HG02884 (cell line): ENCODE measurements around the gene PIK3R4.

Experiments
- ATAC-seq: cut with Tn5 transposase; IDR thresholded peaks from one replicate; pipeline ENCODE4 v1.9.1; 2021; ENCODE audit warnings: mild to moderate bottlenecking, moderate library complexity; ENCODE audit not compliant: unreplicated experiment

Gene PIK3R4

DNA sequence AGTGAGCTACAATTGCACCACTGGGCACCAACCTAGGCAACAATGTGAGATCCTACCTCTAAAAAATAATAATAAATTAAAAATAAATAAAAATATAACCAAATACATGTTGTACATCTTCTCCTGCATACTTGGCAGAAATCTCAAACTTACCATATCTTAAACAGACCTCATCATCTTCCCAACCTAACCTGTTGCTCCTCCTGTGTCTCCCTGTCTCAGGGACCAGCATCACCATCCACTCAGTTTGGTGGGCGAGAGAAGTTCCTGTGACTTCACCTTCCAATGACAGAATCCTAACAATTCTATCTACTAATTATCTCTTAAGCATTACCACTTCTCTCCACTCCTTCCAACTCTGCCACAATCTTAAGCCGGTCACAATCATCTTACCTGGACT is 3.3 kb downstream of the PIK3R4 start:
- no peak for ATAC-seq

DNA sequence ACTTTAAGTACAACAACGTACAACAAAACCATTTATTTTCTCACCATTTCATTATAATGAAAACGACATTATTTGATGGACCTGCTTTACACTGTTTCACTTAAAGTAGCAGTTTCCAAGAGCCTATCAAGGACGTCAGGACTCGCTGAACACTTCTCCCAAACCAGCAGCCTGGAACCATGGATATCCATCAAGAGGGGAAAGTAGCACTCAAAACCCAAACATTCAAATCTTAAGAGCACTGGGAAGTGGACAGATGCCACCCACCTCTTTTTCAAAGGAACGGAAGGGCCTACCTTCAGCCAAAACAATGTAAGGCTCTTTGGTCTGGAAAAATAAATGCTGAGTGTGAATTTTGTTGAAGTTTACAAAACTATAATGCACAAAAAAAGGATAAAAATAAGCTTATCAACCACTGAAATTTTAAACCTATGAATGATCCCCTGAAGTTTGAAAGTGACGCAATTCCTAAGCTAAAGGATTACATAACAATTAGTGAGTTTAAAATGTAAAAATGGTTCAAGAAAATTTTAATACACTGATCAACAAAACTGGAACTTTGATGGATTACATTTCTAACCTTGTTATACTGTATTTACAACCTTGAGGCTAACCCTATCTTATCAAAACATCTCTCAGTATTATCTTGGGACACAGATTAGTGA is 4.6 kb downstream of the PIK3R4 start:
- ATAC-seq, result no peak

DNA sequence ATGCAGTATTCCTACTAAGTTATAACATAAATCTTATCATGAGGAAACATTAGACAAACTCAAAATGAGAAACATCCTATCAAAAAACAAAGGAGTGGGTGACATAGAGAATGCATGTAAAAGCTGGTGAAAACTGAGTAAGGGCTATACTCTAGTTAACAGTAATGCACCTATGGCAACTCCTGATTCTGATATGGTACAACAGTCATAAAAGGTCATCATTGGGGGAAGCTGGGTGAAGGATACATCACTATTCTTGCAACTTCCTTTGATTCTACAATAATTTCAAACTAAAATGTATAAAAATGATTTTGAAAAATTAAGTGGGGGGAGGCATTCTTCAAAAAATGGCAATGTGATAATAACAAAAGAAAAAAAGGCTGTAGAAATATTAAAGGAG is 6.8 kb downstream of the PIK3R4 start:
- ATAC-seq, result no peak

DNA sequence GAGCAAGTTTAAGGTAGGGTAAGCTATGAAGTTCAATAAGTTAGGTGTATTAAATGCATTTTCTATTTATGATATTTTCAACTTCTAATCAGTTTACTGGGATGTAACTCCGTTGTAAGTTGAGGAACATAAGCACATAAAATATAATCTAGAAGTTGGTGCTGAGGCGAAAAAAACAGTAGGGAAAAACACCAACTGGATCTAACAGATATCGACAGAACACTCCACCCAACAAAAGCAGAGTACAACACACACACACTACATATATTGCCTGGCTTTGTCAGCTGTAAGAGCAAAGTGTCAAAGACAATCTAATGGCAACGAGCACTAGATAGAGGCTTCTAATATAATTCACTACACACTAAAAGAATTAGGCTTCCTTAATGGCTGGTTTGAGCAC is 8.4 kb downstream of the PIK3R4 start:
- no peak for ATAC-seq

DNA sequence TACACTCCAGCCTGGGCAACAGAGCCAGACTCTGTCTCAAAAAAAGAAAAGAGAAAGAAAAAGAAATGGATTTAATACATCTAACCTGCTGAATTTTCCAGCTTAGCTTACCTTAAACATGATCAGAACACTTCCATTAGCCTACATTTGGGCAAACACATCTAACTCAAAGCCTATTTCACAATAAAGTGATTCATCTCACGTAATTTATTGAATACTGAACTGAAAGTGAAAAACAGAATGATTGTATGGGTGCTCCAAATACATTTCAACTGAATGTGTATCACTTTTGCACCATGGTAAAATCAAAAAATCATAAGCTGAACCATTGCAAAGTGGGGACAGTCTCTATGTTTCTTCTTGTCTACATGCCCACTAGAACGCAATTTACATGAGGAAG is 9.0 kb downstream of the PIK3R4 start:
- no peak for ATAC-seq

DNA sequence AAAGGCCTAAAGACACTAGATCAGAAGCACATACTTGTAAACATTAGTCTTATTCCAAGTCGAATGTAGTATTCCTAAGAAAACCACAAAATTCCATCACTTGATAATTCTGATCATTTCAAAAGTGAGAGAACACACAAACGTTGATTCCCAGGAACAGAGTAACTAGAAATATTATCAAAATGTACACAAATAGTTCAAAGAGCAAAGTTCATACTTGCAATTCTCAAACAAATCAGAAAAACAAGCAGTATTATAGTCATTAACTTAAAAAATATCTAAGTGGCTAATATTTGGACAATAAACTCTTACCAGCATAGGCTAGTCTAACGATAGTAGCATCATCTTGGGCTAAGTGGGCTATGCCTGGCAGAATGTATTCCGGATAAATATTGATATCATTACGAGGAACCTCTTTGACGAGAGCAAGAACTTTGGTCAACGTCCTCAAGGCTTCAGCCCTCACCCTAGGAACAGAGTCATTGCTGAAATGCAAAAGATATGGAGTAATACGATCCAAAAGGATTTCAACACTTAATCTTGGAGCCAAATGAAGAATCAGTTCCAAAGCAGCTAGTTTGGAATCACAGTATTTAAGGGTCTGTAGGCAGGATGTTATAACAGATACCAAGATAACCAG is 13.3 kb downstream of the PIK3R4 start:
- no peak for ATAC-seq

DNA sequence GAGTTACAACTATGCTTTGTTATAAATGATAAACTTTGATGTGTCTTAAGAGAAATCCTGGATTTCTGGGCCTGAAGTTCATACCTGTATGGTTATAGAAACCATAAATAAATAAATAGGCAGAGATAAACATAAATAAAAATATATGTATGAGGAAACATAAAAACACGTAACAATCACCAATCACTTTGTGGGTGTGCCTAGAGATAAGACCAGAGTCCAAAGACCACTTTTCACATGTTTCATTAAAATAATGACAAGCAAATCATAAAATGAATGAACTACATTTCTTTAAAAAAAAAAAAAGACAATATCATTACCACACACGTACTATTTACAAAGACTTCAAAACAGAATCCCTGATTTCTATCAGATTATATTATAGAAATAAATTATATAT is 14.1 kb downstream of the PIK3R4 start:
- ATAC-seq, result no peak

DNA sequence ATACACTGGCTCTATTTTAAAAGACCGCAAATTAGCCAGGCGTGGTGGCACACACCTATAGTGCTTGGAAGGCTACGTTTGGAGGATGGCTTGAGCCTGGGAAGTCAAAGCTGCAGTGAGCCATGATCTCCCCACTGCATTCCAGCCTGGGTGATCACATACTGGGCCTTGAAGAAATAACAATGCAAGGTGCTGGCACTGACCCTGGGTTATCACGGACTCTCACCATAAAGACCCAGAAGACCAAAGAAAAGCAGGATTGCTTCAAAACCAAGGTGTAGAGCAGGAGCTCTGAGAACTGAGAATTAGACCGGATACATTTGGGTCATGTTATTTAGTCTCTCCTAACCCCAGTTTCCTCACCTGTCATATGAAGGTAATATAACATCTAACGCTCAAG is 14.8 kb downstream of the PIK3R4 start:
- no peak for ATAC-seq

DNA sequence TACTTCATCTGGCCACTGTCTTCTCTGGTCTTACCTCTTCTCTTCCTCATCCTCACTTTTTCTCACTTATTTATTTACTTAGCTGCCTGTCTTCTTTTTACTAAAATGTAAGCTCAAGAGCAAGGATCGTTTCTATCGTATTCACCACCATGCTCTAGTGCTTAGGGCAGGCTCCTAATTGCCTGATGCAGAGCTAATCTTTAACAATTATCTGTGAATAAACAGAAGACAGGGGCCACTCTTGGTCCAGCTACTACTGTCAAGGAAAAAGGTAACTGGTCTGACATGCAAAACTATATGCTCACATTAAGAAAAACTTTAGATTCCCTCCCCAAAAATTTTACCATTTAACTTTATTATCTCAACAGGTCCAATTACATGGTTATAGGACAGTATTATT is 17.5 kb downstream of the PIK3R4 start:
- no peak for ATAC-seq

DNA sequence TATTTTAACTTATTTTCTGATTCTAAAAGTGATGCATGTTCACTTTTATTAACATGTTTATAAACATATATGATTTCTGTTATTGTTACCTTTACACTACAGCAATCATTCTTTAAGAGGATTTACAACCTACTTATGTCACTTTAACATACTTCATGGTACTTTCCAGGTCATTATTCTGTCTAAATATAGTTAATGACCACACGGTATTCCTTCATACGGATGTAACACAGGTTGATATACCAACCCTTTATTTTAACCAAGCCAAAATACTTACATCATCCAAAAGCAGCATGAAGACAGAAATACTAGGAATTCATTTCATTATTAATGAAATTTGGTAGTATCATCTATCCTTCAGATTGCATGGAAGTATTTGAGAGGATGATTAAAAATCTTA is 18.6 kb downstream of the PIK3R4 start:
- no peak for ATAC-seq

DNA sequence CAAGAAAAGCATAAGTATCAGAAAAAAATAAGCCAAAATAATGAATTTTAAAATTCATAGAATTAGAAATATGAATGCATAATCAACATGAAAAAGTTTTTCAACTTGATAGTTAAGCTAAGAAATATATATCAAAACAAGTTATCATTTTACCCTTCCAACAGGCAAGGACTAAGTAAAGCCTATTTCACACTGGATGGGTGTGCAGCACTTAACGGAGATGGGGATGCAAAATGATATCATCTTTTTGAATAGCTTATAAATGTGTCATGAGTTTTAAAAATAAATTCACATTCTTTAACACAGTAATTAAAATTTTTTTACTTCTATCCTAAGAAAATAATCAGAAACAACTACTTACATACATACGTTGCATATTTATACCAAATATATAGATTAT is 20.9 kb downstream of the PIK3R4 start:
- ATAC-seq, result no peak

DNA sequence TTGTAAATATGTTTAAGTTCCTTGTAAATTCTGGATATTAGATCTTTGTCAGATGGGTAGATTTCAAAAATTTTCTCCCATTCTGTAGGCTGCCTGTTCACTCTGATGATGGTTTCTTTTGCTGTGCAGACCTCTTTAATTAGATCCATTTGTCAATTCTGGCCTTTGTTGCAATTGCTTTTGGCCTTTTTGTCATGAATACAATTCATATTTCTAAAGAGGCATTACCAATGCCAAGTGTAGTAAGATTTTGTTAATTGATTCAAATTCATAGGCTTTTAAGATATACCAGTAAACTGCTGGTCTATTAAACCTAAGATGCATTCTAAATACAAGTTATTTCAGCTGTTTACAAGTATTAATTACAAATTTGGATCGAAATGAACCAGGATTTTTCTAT is 31.0 kb downstream of the PIK3R4 start:
- no peak for ATAC-seq

DNA sequence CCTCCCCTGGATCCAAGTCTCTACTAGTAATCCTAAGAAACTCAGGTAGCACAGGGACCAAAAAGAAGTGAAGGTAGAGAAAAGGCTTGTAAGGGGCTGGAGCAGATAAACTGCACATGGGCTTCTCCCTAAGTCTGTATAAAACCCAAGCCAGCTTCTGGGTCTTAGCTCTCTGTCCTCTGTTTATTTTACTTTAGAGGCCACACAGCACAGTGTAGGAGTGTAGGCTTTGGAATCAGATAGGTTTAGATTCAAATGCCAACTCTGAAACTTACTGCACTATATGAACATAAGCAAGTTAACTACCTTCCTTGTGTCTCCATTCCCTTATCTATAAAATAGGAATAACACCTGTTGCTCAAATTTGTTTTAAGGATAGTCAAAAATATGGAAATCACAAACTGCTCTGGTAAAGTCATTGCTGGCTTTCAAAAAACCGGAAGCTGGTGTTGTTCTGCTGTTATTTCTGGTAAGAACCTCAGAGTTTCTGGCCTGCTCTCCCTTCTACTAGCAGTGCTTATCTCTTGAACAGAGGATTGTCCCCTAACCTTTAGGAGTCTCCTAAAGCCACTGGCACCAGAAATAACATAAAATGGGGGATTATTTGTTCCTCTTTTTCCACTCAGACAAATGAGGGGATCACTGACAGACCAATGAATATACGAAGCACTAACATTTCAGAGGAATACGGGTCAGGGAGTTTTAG is 33.8 kb downstream of the PIK3R4 start:
- ATAC-seq, result no peak

DNA sequence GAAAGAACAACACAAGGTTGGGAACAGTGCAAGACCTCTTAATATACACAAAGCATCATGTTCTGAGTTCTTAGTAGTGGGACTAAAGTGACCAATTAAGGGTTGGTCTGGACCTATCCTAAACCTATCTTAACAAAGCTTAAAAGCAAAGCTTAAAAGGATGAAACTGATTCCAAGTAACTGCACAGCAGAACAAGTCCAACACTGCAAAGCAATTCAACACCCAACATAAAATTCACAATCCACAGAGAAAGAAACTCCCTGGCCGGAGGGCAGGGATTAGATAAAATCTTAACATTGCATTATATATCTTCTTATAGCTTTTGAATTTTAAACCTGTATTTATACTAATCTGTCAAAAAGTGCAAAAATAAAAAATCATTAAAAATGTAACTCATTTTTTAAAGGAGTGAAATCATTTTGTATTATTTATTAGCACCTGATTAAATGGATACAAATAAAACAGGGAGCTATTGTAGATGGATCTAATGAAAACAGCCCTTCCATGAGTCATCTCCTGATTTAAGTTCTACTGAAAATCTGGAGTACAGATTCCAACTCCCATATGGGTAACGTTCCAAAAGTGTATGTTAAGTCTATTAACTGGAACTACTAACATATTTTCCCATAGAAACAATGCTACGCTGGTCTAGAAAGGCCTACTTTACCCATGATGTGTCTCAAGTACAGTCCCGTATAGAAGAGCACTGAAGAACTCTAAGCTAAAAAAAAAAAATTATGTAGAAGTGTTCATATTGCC is 34.9 kb downstream of the PIK3R4 start:
- ATAC-seq, result no peak

DNA sequence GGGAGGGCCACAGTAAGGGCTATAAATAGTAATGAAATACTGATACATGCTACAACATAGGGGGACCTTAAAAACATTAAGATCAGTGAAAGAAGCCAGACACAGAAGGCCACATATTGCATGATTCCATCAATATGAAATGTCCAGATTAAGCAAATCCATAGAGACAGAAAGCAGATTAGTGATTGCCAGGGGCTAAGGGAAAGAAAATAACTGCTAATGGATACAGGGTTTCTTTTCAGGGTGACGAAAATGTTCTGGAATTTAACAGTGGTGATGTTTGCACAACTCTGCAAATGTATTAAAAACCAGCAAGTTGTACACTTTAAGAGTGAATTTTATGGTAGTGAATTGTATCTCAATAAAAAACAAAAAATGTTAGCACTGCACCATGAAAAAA is 37.0 kb downstream of the PIK3R4 start:
- no peak for ATAC-seq

DNA sequence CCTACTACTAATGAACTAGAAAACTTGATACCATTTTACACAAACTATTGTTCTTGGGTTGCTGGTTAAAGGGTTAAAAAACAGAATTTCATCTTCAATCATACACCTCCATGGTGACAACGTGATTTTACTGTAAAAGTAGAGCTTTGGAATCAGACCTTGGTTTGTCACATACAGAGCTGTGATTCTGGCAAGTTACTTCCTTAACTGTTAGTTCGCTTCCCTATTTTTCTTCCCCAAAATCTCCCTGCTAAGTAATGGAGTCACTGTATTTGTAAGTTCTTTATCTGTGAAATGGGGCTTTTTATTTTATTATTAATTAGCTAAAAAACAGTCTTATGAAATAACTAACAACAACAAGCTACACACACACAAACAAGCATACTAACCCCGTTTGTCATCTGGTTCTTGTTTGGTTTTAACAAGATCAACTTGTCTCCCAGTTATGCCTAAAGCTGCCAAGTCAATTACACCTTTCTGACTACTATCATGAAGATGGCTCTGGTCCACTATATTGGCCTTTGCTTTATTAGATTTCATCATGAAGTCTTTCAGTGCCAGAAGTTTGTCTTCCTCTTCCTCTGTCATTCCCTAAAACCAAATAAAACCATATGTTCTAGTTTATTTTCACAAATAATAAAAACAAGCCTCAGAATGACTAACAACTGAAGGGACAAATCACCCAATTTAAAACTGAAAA is 38.6 kb downstream of the PIK3R4 start:
- ATAC-seq, result no peak

DNA sequence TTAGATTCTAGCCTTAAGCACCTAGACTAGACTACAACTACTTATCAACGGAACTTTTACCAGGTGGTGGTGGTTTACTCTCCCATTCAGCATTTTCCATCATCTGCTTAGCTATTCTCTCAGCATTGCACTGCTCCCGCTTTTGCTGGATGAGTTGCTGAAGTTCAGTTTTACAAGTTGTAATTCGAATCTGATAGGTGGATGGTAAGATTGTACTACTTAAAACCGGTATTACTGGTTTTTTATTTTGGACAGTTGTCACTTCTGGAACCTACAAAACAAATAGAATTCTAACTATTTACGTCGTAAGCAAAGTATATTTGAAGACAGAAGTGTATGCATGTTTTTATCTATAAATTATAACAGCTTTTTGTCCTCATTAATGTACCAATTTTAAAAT is 41.1 kb downstream of the PIK3R4 start:
- no peak for ATAC-seq

DNA sequence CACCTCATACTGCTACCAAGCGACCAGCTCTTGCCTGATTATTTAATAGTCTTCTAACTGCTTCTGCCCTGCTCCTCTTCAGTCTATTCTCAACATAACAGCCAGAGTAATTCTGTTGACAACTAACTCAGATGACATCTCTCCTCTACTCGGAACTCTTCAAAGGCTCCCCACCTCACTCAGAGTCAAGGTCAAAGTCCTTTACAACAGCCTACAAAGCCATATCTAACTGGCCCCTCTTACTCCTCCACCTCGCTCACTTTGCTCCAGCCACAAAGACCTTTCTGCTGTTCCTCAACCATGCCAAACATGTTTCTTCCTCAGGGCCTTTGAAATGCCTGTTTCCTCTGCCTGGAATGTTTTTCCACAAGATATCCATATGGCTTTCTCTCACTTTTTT is 43.6 kb downstream of the PIK3R4 start:
- ATAC-seq, result no peak

DNA sequence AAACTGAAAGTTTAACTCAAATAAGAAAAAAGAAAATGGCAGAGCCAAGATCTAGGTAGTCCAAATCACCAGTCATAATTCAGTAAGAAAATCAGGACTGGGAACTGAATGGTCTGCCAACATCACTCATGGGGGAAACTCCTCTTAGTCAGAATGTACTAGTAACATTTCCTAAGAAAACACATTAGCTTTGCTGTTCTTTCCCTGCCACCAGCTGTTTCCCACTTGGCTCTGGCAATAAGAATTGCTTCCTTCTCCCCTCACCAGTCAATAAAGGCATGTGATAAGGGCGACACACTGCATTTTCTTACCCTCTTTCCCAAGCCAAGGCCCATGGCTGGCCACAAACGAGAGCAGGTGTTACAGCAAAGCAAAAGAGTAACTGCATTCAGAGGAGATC is 46.1 kb downstream of the PIK3R4 start:
- no peak for ATAC-seq

DNA sequence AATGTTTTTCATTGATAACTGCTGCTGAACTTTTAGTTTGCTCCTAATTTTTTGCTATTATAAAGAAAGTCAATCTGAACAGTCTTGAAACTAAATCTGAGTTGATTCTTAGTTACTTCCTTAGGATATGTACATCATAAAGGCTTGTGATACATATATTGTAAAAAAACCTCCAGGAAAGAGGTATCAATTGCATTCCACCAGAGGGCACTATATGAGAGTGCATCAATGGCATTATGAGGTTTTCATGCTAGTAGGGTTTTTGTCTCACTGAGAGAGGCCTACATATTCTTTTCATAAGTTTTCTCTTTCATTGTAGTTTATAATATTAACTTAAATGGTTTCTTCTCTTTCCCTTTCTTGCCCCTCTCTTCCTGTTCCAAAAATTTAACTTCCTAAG is 46.9 kb downstream of the PIK3R4 start:
- no peak for ATAC-seq

DNA sequence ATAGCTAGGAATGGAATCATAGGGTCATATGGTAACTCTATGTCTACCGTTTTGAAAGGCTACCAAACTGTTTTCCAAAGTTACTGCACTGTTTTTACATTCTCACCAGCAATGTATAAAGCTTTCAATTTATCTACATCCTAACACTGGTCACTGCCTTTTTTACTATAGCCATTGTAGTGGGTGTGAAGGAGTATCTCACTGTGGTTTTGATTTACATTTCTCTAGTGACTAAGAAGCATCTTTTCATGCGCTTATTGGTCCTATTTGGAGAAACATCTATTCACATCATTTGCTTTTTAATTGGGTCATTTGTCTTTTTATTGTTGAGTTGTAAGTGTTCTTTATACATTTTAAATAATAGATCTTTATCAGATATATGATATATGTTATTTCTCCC is 53.3 kb downstream of the PIK3R4 start:
- no peak for ATAC-seq
